HepG2 (cell line): ENCODE measurements around the gene UGT1A3. TPM values are rescaled to one million over a fixed set of nuclear protein-coding genes. Genes with fewer than 3 reads are reported as not detected.
"Not testable (repeated sequence)": the region's sequence is repeated elsewhere in the genome, so short reads cannot be mapped to it uniquely, and the experiment has no call there.

Experiments used
- ATAC-seq: fragments of 200-7000 bp; cut with Tn5 transposase; 3 replicates; pipeline ENCODE4 v1.9.1; 2020; ENCODE audit warnings: mild to moderate bottlenecking, moderate library complexity
- BruUV-seq: library from RNA; stranded (reverse); fragments of 400-500 nt; replicated peaks from 2 replicates; lab custom pipeline; 2021; lab: Mats Ljungman, UMichigan
- CTCF ChIA-PET: fragments of 300-600 bp; formaldehyde crosslinking; extraction: SDS; loops from one replicate; lab custom pipeline; 2021; ENCODE audit warnings: low total read pairs, inconsistent platforms, low intra/inter-chr PET ratio; lab: Yijun Ruan, JAX
- POLR2A ChIA-PET: fragments of 350-600 bp; sonication (Branson Sonifier 250); formaldehyde crosslinking; loops from one replicate; lab custom pipeline; 2020; ENCODE audit warnings: antibody characterized with exemption, inconsistent platforms; lab: Yijun Ruan, JAX
- DNase-seq: peaks from one replicate; pipeline ENCODE4 v3.0.0-alpha.2; 2015; ENCODE audit warnings: low spot score
- FAIRE-seq: peaks from 3 replicates; lab custom pipeline; 2011; peaks lifted over from hg19 to GRCh38; lab: Jason Lieb, UNC
- H2AFZ ChIP-seq: one replicate; pipeline ENCODE4 v1.6.1; 2011; ENCODE audit warnings: low read length, inconsistent platforms
- H3K27ac ChIP-seq: fragments of 300-600 bp; 3 replicates; pipeline ENCODE4 v1.8.0; 2011; ENCODE audit warnings: mixed run types, mild to moderate bottlenecking, mixed read lengths, low read length, inconsistent platforms; ENCODE audit not compliant: insufficient read depth; ENCODE audit errors: extremely low read length
- H3K27me3 ChIP-seq, 2 experiments: fragments of 200-600 bp in 1 of 2; 2 replicates in 1 of 2; 3 replicates in 1 of 2; pipeline versions ENCODE4 v1.6.0 to v1.8.0; 2011; ENCODE audit warnings: low read length in 2 of 2, mild to moderate bottlenecking in 2 of 2, moderate library complexity in 2 of 2, inconsistent platforms in 1 of 2; ENCODE audit not compliant: insufficient read depth in 2 of 2, control insufficient read depth in 1 of 2
- H3K36me3 ChIP-seq, 2 experiments: fragments of 200-600 bp in 1 of 2; replicated peaks in 1 of 2; 2 replicates in 1 of 2; 3 replicates in 1 of 2; pipeline versions ENCODE4 v1.5.1 to v1.8.0; 2011; ENCODE audit warnings: low read length in 2 of 2, inconsistent platforms in 1 of 2; ENCODE audit not compliant: insufficient read depth in 2 of 2, control insufficient read depth in 1 of 2
- H3K4me1 ChIP-seq: 2 replicates; pipeline ENCODE4 v1.5.1; 2012; ENCODE audit warnings: low read length, inconsistent platforms; ENCODE audit not compliant: insufficient read depth
- H3K4me2 ChIP-seq: 2 replicates; pipeline ENCODE4 v1.6.0; 2011; ENCODE audit warnings: low read depth, low read length, inconsistent platforms
- H3K4me3 ChIP-seq, 3 experiments: fragments of 200-600 bp in 1 of 3; sonication (generic), shearing (Covaris generic) in 1 of 3; replicated peaks in 1 of 3; 2 replicates each; pipeline ENCODE4 v1.5.1; 2011 to 2016; ENCODE audit warnings: low read length in 3 of 3, inconsistent platforms in 2 of 3, low read depth in 2 of 3, mild to moderate bottlenecking in 2 of 3, control low read depth in 1 of 3, mixed read lengths in 1 of 3; ENCODE audit not compliant: insufficient read depth in 1 of 3
- H3K79me2 ChIP-seq: one replicate; pipeline ENCODE4 v1.6.1; 2011; ENCODE audit warnings: low read length, inconsistent platforms; ENCODE audit not compliant: insufficient read depth
- H3K9ac ChIP-seq: 2 replicates; pipeline ENCODE4 v1.6.0; 2011; ENCODE audit warnings: mild to moderate bottlenecking, low read depth, low read length, inconsistent platforms; ENCODE audit not compliant: insufficient read depth
- H3K9me3 ChIP-seq: 2 replicates; pipeline ENCODE4 v1.5.1; 2012; ENCODE audit warnings: mild to moderate bottlenecking, low read length
- H4K20me1 ChIP-seq: 2 replicates; pipeline ENCODE4 v1.6.0; 2011; ENCODE audit warnings: inconsistent platforms, mild to moderate bottlenecking, low read length, moderate library complexity; ENCODE audit not compliant: insufficient read depth
- CREM ChIP-seq, 2 experiments: sonication (generic) in 1 of 2; formaldehyde crosslinking in 1 of 2; IDR thresholded peaks; 2 replicates each; pipeline versions ENCODE4 v1.4.0 to v1.6.1; 2016 to 2020; ENCODE audit warnings: antibody characterized with exemption in 1 of 2, mild to moderate bottlenecking in 1 of 2, missing genetic modification reagents in 1 of 2
- EP300 ChIP-seq, 3 experiments: sonication (generic) in 1 of 3; formaldehyde crosslinking in 1 of 3; IDR thresholded peaks; 2 replicates each; pipeline versions ENCODE4 v1.5.1 to v1.6.1; 2011 to 2020; ENCODE audit warnings: low read depth in 2 of 3, low read length in 2 of 3, borderline replicate concordance in 1 of 3, improper control_type of control experiment in 1 of 3, mild to moderate bottlenecking in 1 of 3, missing genetic modification reagents in 1 of 3, moderate library complexity in 1 of 3
- GATA4 ChIP-seq: sonication (generic); IDR thresholded peaks from 2 replicates; pipeline ENCODE4 v1.6.1; 2016; ENCODE audit warnings: antibody characterized with exemption, low read depth, borderline replicate concordance
- MAFF ChIP-seq: IDR thresholded peaks from 2 replicates; pipeline ENCODE4 v1.6.1; 2011; ENCODE audit warnings: low read depth, low read length, improper control_type of control experiment
- MXD1 ChIP-seq: sonication (generic); formaldehyde crosslinking; IDR thresholded peaks from 2 replicates; pipeline ENCODE4 v1.4.0; 2020; ENCODE audit warnings: mild to moderate bottlenecking, missing genetic modification reagents
- NFE2L2 ChIP-seq: fragments of 150-350 bp; IDR thresholded peaks from 2 replicates; pipeline ENCODE4 v1.6.1; 2014; ENCODE audit warnings: low read length
- RXRA ChIP-seq: sonication (generic); formaldehyde crosslinking; IDR thresholded peaks from 2 replicates; pipeline ENCODE4 v1.5.1; 2020; ENCODE audit warnings: missing genetic modification reagents
- SAFB2 ChIP-seq: sonication (generic); formaldehyde crosslinking; IDR thresholded peaks from 2 replicates; pipeline ENCODE4 v1.5.1; 2020; ENCODE audit warnings: missing genetic modification reagents, low read depth, mild to moderate bottlenecking, borderline replicate concordance
- WGBS: methylation state at CpG from one replicate; pipeline ENCODE4 v1.1.6; 2017; ENCODE audit warnings: low lambda C conversion rate; 5-methylcytosine and 5-hydroxymethylcytosine counted together
- in situ Hi-C: cut with HindIII; loops from 2 replicates; pipeline ENCODE4 v1.10.0; 2017; ENCODE audit warnings: low pct_unique_long_range_greater_than_20kb; ENCODE audit not compliant: extremely low pct_ligation_motif_present
- intact Hi-C: fragments of 100-400 bp; cut with micrococcal nuclease; formaldehyde crosslinking; loops from one replicate; pipeline ENCODE4 v1.10.0; 2022; ENCODE audit not compliant: unreplicated experiment
- polyA plus RNA-seq, 8 experiments: library from polyadenylated mRNA; depleted of rRNA in 3 of 8; stranded (reverse) in 7 of 8; unstranded in 1 of 8; fragments of >200 nt; fragmentation: Illumina TruSeq in 4 of 8; extraction: Trizol in 4 of 8; gene quantifications; 2 replicates each; pipeline versions ENCODE4 v1.2.1 to v1.2.3, GENCODE V29; 2011 to 2016; ENCODE audit warnings: low read depth in 4 of 8, missing spikeins in 1 of 8, mixed read lengths in 1 of 8; ENCODE audit not compliant: insufficient read depth in 1 of 8
- total RNA-seq, 5 experiments: library from RNA; depleted of rRNA; stranded (reverse); fragments of >200 nt; fragmentation: Illumina TruSeq; extraction: Trizol; gene quantifications; 2 replicates each; pipeline ENCODE4 v1.2.3, GENCODE V29; 2016; ENCODE audit warnings: low read depth in 1 of 5

UGT1A3 gene
- total and polyA plus RNA-seq, 2 of the 13 experiments (the other 11 are each of a cell fraction or from before 2014, with no cell fraction given), result not detected

GRCh38 chr2:233700028-233700635 is 28.7 kb upstream of the UGT1A3 start:
- Histone ChIP-seq H3K36me3 (no peaks in the 10 kb centered on the region), H3K79me2 (no peaks in the 10 kb centered on the region), H2AFZ (no peak overlapping the region), H3K4me2 (no peak overlapping the region), H3K27ac (peak overlapping the region; percentile 12), H3K4me3 (no peak overlapping the region), H3K27me3 (no peaks in the 10 kb centered on the region)
- ChIA-PET CTCF (no interaction called here), POLR2A (no interaction called here)
- no peak for ATAC-seq
- intact Hi-C loops, result no loop called here
- 21% methylated on average over 1 of the region's 1 CpG for WGBS
- BruUV-seq, result no TSS peak
- no peak for TF ChIP-seq SAFB2 (CRISPR knock-in tag)
- TF ChIP-seq GATA4, result peak; percentile 27; the same call in 1 of the 2 replicates
- TF ChIP-seq EP300 (IDR thresholded peaks at IDR 0.05; ENCODE audit: low read depth in 2 of 2, low read length in 2 of 2), result peak in 1 of 2 experiments; percentile 59; a peak in 1 of 4 replicates
- TF ChIP-seq EP300 (CRISPR knock-in tag; IDR thresholded peaks at IDR 0.05; ENCODE audit: borderline replicate concordance), result peak; percentile 74
- TF ChIP-seq MAFF, result peak; percentile 21; the same call in 1 of the 2 replicates
- peak; percentile 63; the same call in 1 of the 2 replicates for TF ChIP-seq RXRA (CRISPR knock-in tag)
- no peak for TF ChIP-seq MXD1 (CRISPR knock-in tag)
- TF ChIP-seq NFE2L2, result peak; percentile 88
- TF ChIP-seq CREM (IDR thresholded peaks at IDR 0.05), result peak; percentile 30; the same call in 1 of the 2 replicates
- TF ChIP-seq CREM (CRISPR knock-in tag; IDR thresholded peaks at IDR 0.05), result no peak
- TF ChIP-seq, all 625 proteins: peak for 6
- no peak overlapping the region for H3K9ac ChIP-seq
- H3K4me1 ChIP-seq, result peaks cover under 1% of the 10 kb centered on the region; the same call in 1 of the 2 replicates
- no peak for FAIRE-seq
- peak; percentile 56 for DNase-seq
- no peaks in the 10 kb centered on the region for H4K20me1 ChIP-seq
- no peaks in the 10 kb centered on the region for H3K9me3 ChIP-seq
- in situ Hi-C loops, result no loop called here

GRCh38 chr2:233700842-233701241 is 28.0 kb upstream of the UGT1A3 start:
- H3K4me1 ChIP-seq, DNase-seq, H3K9ac ChIP-seq, H3K4me3 ChIP-seq, CTCF ChIA-PET, H3K27ac ChIP-seq, H4K20me1 ChIP-seq, H3K79me2 ChIP-seq, in situ Hi-C loops, FAIRE-seq, ATAC-seq, H3K27me3 ChIP-seq, H3K4me2 ChIP-seq, H3K9me3 ChIP-seq, intact Hi-C loops, POLR2A ChIA-PET, H2AFZ ChIP-seq, BruUV-seq, H3K36me3 ChIP-seq: not testable (repeated sequence)
- WGBS, result 90% methylated on average over 5 of the region's 5 CpGs
